Measurements from ENCODE around the gene HLA-DOB. TPM values are rescaled to one million over a fixed set of nuclear protein-coding genes. Genes with fewer than 3 reads are reported as not detected.

Gene HLA-DOB
- total and polyA plus RNA-seq, 2 donors (not counting 1 experiment from before 2014, with no cell fraction given), result under 0.01 to 0.49 TPM

GRCh38 chr6:32832535-32832934 is 15.7 kb upstream of the HLA-DOB start:
- no peaks in the 10 kb centered on the region for H4K20me1 ChIP-seq (ENCODE audit: control insufficient read depth, extremely low read depth, insufficient read depth, low read length)
- H3K4me1 ChIP-seq (ENCODE audit: control insufficient read depth, extremely low read depth, insufficient read depth, low read length), result no peaks in the 10 kb centered on the region
- H3K36me3 ChIP-seq (ENCODE audit: control insufficient read depth, insufficient read depth, low read length), result peaks cover 12% of the 10 kb centered on the region
- H3K4me3 ChIP-seq (replicated peaks in 1 of 4; ENCODE audit: control extremely low read depth in 1 of 4, insufficient read depth in 1 of 4, low read depth in 3 of 4, low read length in 4 of 4), result no peak overlapping the region
- DNase-seq (ENCODE audit: low read depth in 2 of 2), result no peak
- H3K9ac ChIP-seq (ENCODE audit: insufficient read depth, low read length), result no peak overlapping the region
- H3K27ac ChIP-seq (ENCODE audit: insufficient read depth, low read length), result no peak overlapping the region
- H3K4me2 ChIP-seq (ENCODE audit: extremely low read depth, insufficient read depth, low read length), result no peak overlapping the region
- H3K9me3 ChIP-seq (ENCODE audit: control insufficient read depth, insufficient read depth, low read depth, low read length), result no peaks in the 10 kb centered on the region
- H3K79me2 ChIP-seq (ENCODE audit: control insufficient read depth, insufficient read depth, low read length), result peaks cover 2% of the 10 kb centered on the region
- no peaks in the 10 kb centered on the region for H3K27me3 ChIP-seq (ENCODE audit: control insufficient read depth, insufficient read depth, low read length)
- TF ChIP-seq CTCF (conservative IDR thresholded peaks at IDR 0.05 in 1 of 2, IDR thresholded peaks at IDR 0.05 in 1 of 2; ENCODE audit: low read depth in 1 of 2, low read length in 2 of 2) (no peak), EZH2 (IDR thresholded peaks at IDR 0.05; ENCODE audit: low read length, missing control alignments) (no peak)
- no peak overlapping the region for H2AFZ ChIP-seq (ENCODE audit: low read length)

GRCh38 chr6:32830936-32831335 is 14.1 kb upstream of the HLA-DOB start:
- H3K27ac ChIP-seq (ENCODE audit: insufficient read depth, low read length), result no peak overlapping the region
- H3K79me2 ChIP-seq (ENCODE audit: control insufficient read depth, insufficient read depth, low read length), result no peaks in the 10 kb centered on the region
- H3K27me3 ChIP-seq (ENCODE audit: control insufficient read depth, insufficient read depth, low read length), result no peaks in the 10 kb centered on the region
- no peak overlapping the region for H2AFZ ChIP-seq (ENCODE audit: low read length)
- H3K4me2 ChIP-seq (ENCODE audit: extremely low read depth, insufficient read depth, low read length), result no peak overlapping the region
- peaks cover 11% of the 10 kb centered on the region for H3K36me3 ChIP-seq (ENCODE audit: control insufficient read depth, insufficient read depth, low read length)
- H3K4me3 ChIP-seq (replicated peaks in 1 of 4; ENCODE audit: control extremely low read depth in 1 of 4, insufficient read depth in 1 of 4, low read depth in 3 of 4, low read length in 4 of 4), result no peak overlapping the region
- no peaks in the 10 kb centered on the region for H3K4me1 ChIP-seq (ENCODE audit: control insufficient read depth, extremely low read depth, insufficient read depth, low read length)
- no peak for DNase-seq (ENCODE audit: low read depth in 2 of 2)
- H3K9ac ChIP-seq (ENCODE audit: insufficient read depth, low read length), result no peak overlapping the region
- H4K20me1 ChIP-seq (ENCODE audit: control insufficient read depth, extremely low read depth, insufficient read depth, low read length), result no peaks in the 10 kb centered on the region
- TF ChIP-seq EZH2 (IDR thresholded peaks at IDR 0.05; ENCODE audit: low read length, missing control alignments) (no peak), CTCF (conservative IDR thresholded peaks at IDR 0.05 in 1 of 2, IDR thresholded peaks at IDR 0.05 in 1 of 2; ENCODE audit: low read depth in 1 of 2, low read length in 2 of 2) (no peak)
- no peaks in the 10 kb centered on the region for H3K9me3 ChIP-seq (ENCODE audit: control insufficient read depth, insufficient read depth, low read depth, low read length)

GRCh38 chr6:32830017-32830416 is 13.2 kb upstream of the HLA-DOB start:
- H4K20me1 ChIP-seq (ENCODE audit: control insufficient read depth, extremely low read depth, insufficient read depth, low read length), result no peaks in the 10 kb centered on the region
- no peak for DNase-seq (ENCODE audit: low read depth in 2 of 2)
- no peaks in the 10 kb centered on the region for H3K9me3 ChIP-seq (ENCODE audit: control insufficient read depth, insufficient read depth, low read depth, low read length)
- H3K36me3 ChIP-seq (ENCODE audit: control insufficient read depth, insufficient read depth, low read length), result peaks cover 6% of the 10 kb centered on the region
- no peak overlapping the region for H3K9ac ChIP-seq (ENCODE audit: insufficient read depth, low read length)
- TF ChIP-seq EZH2 (IDR thresholded peaks at IDR 0.05; ENCODE audit: low read length, missing control alignments) (no peak), CTCF (conservative IDR thresholded peaks at IDR 0.05 in 1 of 2, IDR thresholded peaks at IDR 0.05 in 1 of 2; ENCODE audit: low read depth in 1 of 2, low read length in 2 of 2) (no peak)
- H3K4me2 ChIP-seq (ENCODE audit: extremely low read depth, insufficient read depth, low read length), result no peak overlapping the region
- no peaks in the 10 kb centered on the region for H3K79me2 ChIP-seq (ENCODE audit: control insufficient read depth, insufficient read depth, low read length)
- no peak overlapping the region for H3K27ac ChIP-seq (ENCODE audit: insufficient read depth, low read length)
- H2AFZ ChIP-seq (ENCODE audit: low read length), result no peak overlapping the region
- H3K27me3 ChIP-seq (ENCODE audit: control insufficient read depth, insufficient read depth, low read length), result no peaks in the 10 kb centered on the region
- H3K4me3 ChIP-seq (replicated peaks in 1 of 4; ENCODE audit: control extremely low read depth in 1 of 4, insufficient read depth in 1 of 4, low read depth in 3 of 4, low read length in 4 of 4), result no peak overlapping the region
- H3K4me1 ChIP-seq (ENCODE audit: control insufficient read depth, extremely low read depth, insufficient read depth, low read length), result no peaks in the 10 kb centered on the region
